Right ventricle myocardium superior (tissue), 1 donor: Measurements from ENCODE around the gene PEX1. TPM values are rescaled to one million over a fixed set of nuclear protein-coding genes. Genes with fewer than 3 reads are reported as not detected.

ENCODE experiments used
- total RNA-seq: library from RNA; stranded (reverse); fragmentation: NEBNext Ultra II Directional; extraction: Animal tissue kit (Norgen Biotek cat#: 25700); gene quantifications from one replicate; pipeline ENCODE4 v1.2.1, GENCODE V29; 2021
- donor health status: DM: no; HTN: yes; CAD: no; lungs with severe emphysema.

Gene PEX1
- total RNA-seq, 1 donor from 2014 or later = 11.6 TPM

Other genes with a start within 250 kb of the PEX1 start
- 11.2 TPM for gene GATAD1, start 81.0 kb downstream of the PEX1 start, total RNA-seq
- not detected for gene ERVW-1, start 50.6 kb downstream of the PEX1 start, total RNA-seq
- 13.4 TPM for gene RBM48, start 275 bp upstream of the PEX1 start, total RNA-seq
- 13.6 TPM for gene FAM133B, start 61.9 kb upstream of the PEX1 start, total RNA-seq